ENCODE measurements around the gene NFKBIA.

GRCh38 chr14:35362911-35363374 is 41.6 kb downstream of the NFKBIA start:
- no peak for TF ChIP-seq CTCF (IDR thresholded peaks at IDR 0.05; ENCODE audit: low read depth, low read length)
- TF ChIP-seq POLR2A (IDR thresholded peaks at IDR 0.05; ENCODE audit: extremely low read depth, insufficient read length) = no peak
- no peak for TF ChIP-seq MAX (IDR thresholded peaks at IDR 0.05; ENCODE audit: low read depth, low read length)
- TF ChIP-seq MYC (IDR thresholded peaks at IDR 0.05; ENCODE audit: low read depth, low read length) = no peak

All from NB4 (cell line).